ENCODE measurements around the gene RLF.

Gene RLF

GRCh38 chr1:40161125-40161887, at the start of gene RLF:
RLF (plus strand) TSS chr1:40161387; CDS start chr1:40161400, 13 bp downstream.
- peak within 1 kb of the TSS; percentile 96 for H3K4me3 ChIP-seq (ENCODE audit: low read depth, low read length)
- no peak for TF ChIP-seq CTCF (IDR thresholded peaks at IDR 0.05; ENCODE audit: low read depth, low read length)

- no peak for TF ChIP-seq CTCF (IDR thresholded peaks at IDR 0.05; ENCODE audit: low read depth, low read length)
- no peak overlapping the region for H3K4me3 ChIP-seq (ENCODE audit: low read depth, low read length)
Observed at GRCh38 chr1:40114400-40114799, 46.8 kb upstream of the RLF start.

- no peak for TF ChIP-seq CTCF (IDR thresholded peaks at IDR 0.05; ENCODE audit: low read depth, low read length)
- H3K4me3 ChIP-seq (ENCODE audit: low read depth, low read length) = no peak overlapping the region
Observed at GRCh38 chr1:40120128-40120527, 41.1 kb upstream of the RLF start.

GRCh38 chr1:40122855-40123254, 38.3 kb upstream of the RLF start:
- H3K4me3 ChIP-seq (ENCODE audit: low read depth, low read length) = no peak overlapping the region

GRCh38 chr1:40130892-40131291, 30.3 kb upstream of the RLF start:
- no peak overlapping the region for H3K4me3 ChIP-seq (ENCODE audit: low read depth, low read length)
- TF ChIP-seq CTCF (IDR thresholded peaks at IDR 0.05; ENCODE audit: low read depth, low read length) = no peak

More at GRCh38 chr1:40122855-40123254, 38.3 kb upstream of the RLF start:
- TF ChIP-seq CTCF (IDR thresholded peaks at IDR 0.05; ENCODE audit: low read depth, low read length) = no peak

GRCh38 chr1:40132383-40133311, 28.5 kb upstream of the RLF start:
- H3K4me3 ChIP-seq (ENCODE audit: low read depth, low read length) = peak overlapping the region; percentile 34; the same call in 1 of the 2 replicates
- no peak for TF ChIP-seq CTCF (IDR thresholded peaks at IDR 0.05; ENCODE audit: low read depth, low read length)

- H3K4me3 ChIP-seq (ENCODE audit: low read depth, low read length) = no peak overlapping the region; the same call in 1 of the 2 replicates
- TF ChIP-seq CTCF (IDR thresholded peaks at IDR 0.05; ENCODE audit: low read depth, low read length) = no peak
Observed at GRCh38 chr1:40133312-40133665, 27.9 kb upstream of the RLF start.
